AG09319 (cell line): ENCODE data around the gene HOXA6.

Experiments
- DNase-seq: peaks from one replicate; pipeline ENCODE4 v3.0.0-alpha.2; 2010; ENCODE audit warnings: low read depth; ENCODE audit errors: extremely low read depth
- TF ChIP-seq, protein P1 (sequence below): IDR thresholded peaks from 2 replicates; pipeline ENCODE4 v1.5.1; 2011; ENCODE audit warnings: low read depth, mild to moderate bottlenecking, inconsistent platforms, low read length, moderate library complexity

The HOXA6 gene

GRCh38 chr7:27101171-27101956, 46.2 kb downstream of the HOXA6 start:
- TF ChIP-seq, protein P1, sequence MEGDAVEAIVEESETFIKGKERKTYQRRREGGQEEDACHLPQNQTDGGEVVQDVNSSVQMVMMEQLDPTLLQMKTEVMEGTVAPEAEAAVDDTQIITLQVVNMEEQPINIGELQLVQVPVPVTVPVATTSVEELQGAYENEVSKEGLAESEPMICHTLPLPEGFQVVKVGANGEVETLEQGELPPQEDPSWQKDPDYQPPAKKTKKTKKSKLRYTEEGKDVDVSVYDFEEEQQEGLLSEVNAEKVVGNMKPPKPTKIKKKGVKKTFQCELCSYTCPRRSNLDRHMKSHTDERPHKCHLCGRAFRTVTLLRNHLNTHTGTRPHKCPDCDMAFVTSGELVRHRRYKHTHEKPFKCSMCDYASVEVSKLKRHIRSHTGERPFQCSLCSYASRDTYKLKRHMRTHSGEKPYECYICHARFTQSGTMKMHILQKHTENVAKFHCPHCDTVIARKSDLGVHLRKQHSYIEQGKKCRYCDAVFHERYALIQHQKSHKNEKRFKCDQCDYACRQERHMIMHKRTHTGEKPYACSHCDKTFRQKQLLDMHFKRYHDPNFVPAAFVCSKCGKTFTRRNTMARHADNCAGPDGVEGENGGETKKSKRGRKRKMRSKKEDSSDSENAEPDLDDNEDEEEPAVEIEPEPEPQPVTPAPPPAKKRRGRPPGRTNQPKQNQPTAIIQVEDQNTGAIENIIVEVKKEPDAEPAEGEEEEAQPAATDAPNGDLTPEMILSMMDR, result no peak
- DNase-seq, result no peak

GRCh38 chr7:27100694-27101170, 46.8 kb downstream of the HOXA6 start:
- DNase-seq, result no peak
- TF ChIP-seq, protein P1, result no peak

- no peak for DNase-seq
Observed at GRCh38 chr7:27099453-27100370, 47.9 kb downstream of the HOXA6 start.

DNA sequence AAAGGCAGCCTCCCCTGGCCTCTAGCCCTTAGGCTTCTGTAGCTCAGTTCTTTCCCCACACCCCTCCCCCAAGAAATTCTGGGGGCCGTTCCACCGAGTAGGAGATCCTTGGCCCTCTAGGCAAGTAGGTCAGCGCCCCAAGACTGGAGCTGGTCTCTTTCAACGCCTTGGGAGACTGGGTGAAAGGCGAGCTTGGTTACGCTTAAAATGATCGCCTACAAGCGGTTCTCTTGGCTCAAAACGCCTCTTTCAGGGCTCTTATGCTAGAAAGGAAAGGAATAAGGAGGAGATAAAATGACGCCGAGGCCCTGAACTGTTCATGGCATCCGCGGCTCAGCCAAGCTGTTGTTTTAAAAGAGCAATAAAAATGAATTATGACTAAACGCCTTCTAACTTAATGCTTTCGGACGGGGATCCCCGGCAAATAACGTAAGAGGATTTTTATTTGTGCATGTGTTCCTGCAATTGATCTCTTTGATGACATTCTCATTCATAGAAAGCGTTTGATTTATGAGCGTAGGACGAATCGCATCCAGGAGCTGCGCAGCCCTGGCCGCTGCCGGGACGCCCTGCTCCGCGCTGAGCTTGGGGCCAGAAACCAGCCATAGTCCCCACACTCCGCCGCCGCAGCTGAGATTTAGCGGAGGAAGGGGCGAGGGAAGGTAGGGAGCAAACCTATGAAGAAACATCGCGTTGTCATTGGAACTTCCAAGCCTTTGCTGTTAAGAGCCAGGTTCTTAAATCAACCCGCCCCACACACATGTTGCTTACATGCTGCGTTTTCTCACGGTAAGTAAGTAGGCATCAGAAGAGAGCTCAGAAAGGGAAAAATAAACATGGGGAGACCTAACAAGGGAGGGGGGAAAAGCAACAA, 48.8 kb downstream of the HOXA6 start:
- DNase-seq, result no peak
- TF ChIP-seq, protein P1, result no peak

More at GRCh38 chr7:27099453-27100370, 47.9 kb downstream of the HOXA6 start:
- TF ChIP-seq, protein P1, result no peak

- TF ChIP-seq, protein P1, result no peak
- DNase-seq, result no peak
Observed at GRCh38 chr7:27097686-27098577, 49.6 kb downstream of the HOXA6 start.
